Caco-2 (cell line): Measurements from ENCODE around the gene KRT37. TPM values are rescaled to one million over a fixed set of nuclear protein-coding genes. Genes with fewer than 3 reads are reported as not detected.

Source experiments
- BruUV-seq: library from RNA; stranded (reverse); fragments of 400-500 nt; replicated peaks from 2 replicates; lab custom pipeline; 2021; lab: Mats Ljungman, UMichigan
- CTCF ChIA-PET: fragments of 300-600 bp; sonication (Branson Sonifier 250); formaldehyde crosslinking; loops from one replicate; lab custom pipeline; 2022; ENCODE audit warnings: antibody characterized with exemption; lab: Charles Lee
- POLR2A ChIA-PET: fragments of 300-600 bp; sonication (Branson Sonifier 250); formaldehyde crosslinking; loops from one replicate; lab custom pipeline; 2022; ENCODE audit warnings: antibody characterized with exemption; lab: Charles Lee
- DNase-seq, 2 experiments: peaks; one replicate each; pipeline versions ENCODE4 v3.0.0 to v3.0.0-alpha.2; 2020 to 2022
- H3K27me3 ChIP-seq: replicated peaks from 2 replicates; pipeline ENCODE4 v1.6.0; 2011; ENCODE audit warnings: low read length; ENCODE audit not compliant: control insufficient read depth, insufficient read depth
- H3K36me3 ChIP-seq: 2 replicates; pipeline ENCODE4 v1.5.1; 2011; ENCODE audit warnings: low read length; ENCODE audit not compliant: control insufficient read depth, insufficient read depth
- H3K4me1 ChIP-seq: fragments of 250-450 bp; sonication (Bioruptor Pico); 2 replicates; pipeline ENCODE4 v1.5.1; 2020; ENCODE audit warnings: mild to moderate bottlenecking
- H3K4me3 ChIP-seq: 2 replicates; pipeline ENCODE4 v1.5.1; 2011; ENCODE audit warnings: low read depth, mild to moderate bottlenecking, control low read depth, low read length
- H3K9me3 ChIP-seq: fragments of 250-450 bp; sonication (Bioruptor Pico); 2 replicates; pipeline ENCODE4 v1.5.1; 2020; ENCODE audit warnings: mild to moderate bottlenecking, moderate library complexity
- H3K27ac Mint-ChIP-seq: one replicate; pipeline ENCODE4 v1.8.0; 2022; ENCODE audit warnings: mixed read lengths; ENCODE audit not compliant: unreplicated experiment
- H3K27me3 Mint-ChIP-seq: one replicate; pipeline ENCODE4 v1.8.0; 2022; ENCODE audit warnings: mixed read lengths; ENCODE audit not compliant: insufficient read depth, unreplicated experiment
- H3K36me3 Mint-ChIP-seq: one replicate; pipeline ENCODE4 v1.8.0; 2022; ENCODE audit warnings: mild to moderate bottlenecking, mixed read lengths; ENCODE audit not compliant: insufficient read depth, unreplicated experiment
- H3K4me1 Mint-ChIP-seq: one replicate; pipeline ENCODE4 v1.8.0; 2022; ENCODE audit warnings: low read depth, mixed read lengths; ENCODE audit not compliant: unreplicated experiment
- H3K4me3 Mint-ChIP-seq: one replicate; pipeline ENCODE4 v1.8.0; 2022; ENCODE audit warnings: mild to moderate bottlenecking, moderate library complexity, mixed read lengths; ENCODE audit not compliant: unreplicated experiment
- H3K9me3 Mint-ChIP-seq: one replicate; pipeline ENCODE4 v1.8.0; 2022; ENCODE audit warnings: mixed read lengths; ENCODE audit not compliant: unreplicated experiment
- CTCF ChIP-seq, 2 experiments: fragments of 200-600 bp in 1 of 2; IDR thresholded peaks; 1 replicate in 1 of 2; 2 replicates in 1 of 2; pipeline versions ENCODE4 v1.5.1 to v1.8.0; 2011 to 2022; ENCODE audit warnings: antibody characterized with exemption in 1 of 2, control low read depth in 1 of 2, inconsistent platforms in 1 of 2, low read depth in 1 of 2, low read length in 1 of 2, mild to moderate bottlenecking in 1 of 2, moderate library complexity in 1 of 2; ENCODE audit not compliant: insufficient read depth in 1 of 2, severe bottlenecking in 1 of 2, unreplicated experiment in 1 of 2
- intact Hi-C: fragments of 100-400 bp; cut with micrococcal nuclease; formaldehyde crosslinking; loops from one replicate; pipeline ENCODE4 v1.10.0; 2022; ENCODE audit not compliant: unreplicated experiment
- total RNA-seq: library from RNA; stranded (reverse); gene quantifications from 2 replicates; pipeline ENCODE4 v1.2.3, GENCODE V29; 2022

Gene KRT37
- total RNA-seq, 1 experiment from 2014 or later = not detected

DNA sequence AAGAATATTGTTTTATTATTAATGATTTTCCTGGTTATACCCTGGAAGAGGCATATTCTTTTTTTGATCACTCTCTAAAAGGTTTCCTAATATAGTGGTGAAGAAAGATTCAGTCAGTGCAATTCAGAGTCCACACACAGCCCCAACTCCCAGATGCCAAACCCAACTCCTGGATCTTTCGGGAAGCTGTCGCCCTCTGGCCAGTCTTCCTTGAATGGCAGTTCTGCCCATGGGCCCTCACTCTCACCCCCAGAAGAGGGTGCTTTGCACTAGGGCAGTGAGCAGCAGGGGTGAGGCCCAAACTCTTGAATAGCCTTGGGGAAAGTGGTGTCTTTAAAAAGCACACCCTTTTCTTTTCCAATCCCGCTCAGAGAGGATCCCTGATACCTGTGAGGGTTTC lies 31.8 kb upstream of the KRT37 start:
- ChIA-PET POLR2A (no interaction called here), CTCF (no interaction called here)
- TF ChIP-seq CTCF (IDR thresholded peaks at IDR 0.05; ENCODE audit: insufficient read depth in 1 of 2, low read depth in 1 of 2, low read length in 1 of 2, severe bottlenecking in 1 of 2, unreplicated experiment in 1 of 2) = peak in 1 of 2 experiments; percentile 8
- intact Hi-C loops = no loop called here
- no TSS peak for BruUV-seq
- Histone ChIP-seq H3K9me3 (peaks cover 7% of the 10 kb centered on the region; the same call in 1 of the 2 replicates), H3K36me3 (no peaks in the 10 kb centered on the region), H3K4me1 (no peaks in the 10 kb centered on the region), H3K4me3 (no peak overlapping the region), H3K27me3 (no peaks in the 10 kb centered on the region)
- DNase-seq = no peak
- H3K9me3 Mint-ChIP-seq = peaks cover 7% of the 10 kb centered on the region
- no peak overlapping the region for H3K4me3 Mint-ChIP-seq
- H3K36me3 Mint-ChIP-seq = no peaks in the 10 kb centered on the region
- no peaks in the 10 kb centered on the region for H3K27me3 Mint-ChIP-seq
- H3K27ac Mint-ChIP-seq = no peak overlapping the region
- H3K4me1 Mint-ChIP-seq = peaks cover 3% of the 10 kb centered on the region

GRCh38 chr17:41455236-41455635 lies 30.9 kb upstream of the KRT37 start:
- Histone ChIP-seq H3K4me1 (no peaks in the 10 kb centered on the region), H3K9me3 (peaks cover 8% of the 10 kb centered on the region; the same call in 1 of the 2 replicates), H3K27me3 (no peaks in the 10 kb centered on the region), H3K36me3 (no peaks in the 10 kb centered on the region), H3K4me3 (no peak overlapping the region)
- Mint-ChIP-seq H3K36me3 (no peaks in the 10 kb centered on the region), H3K4me1 (peaks cover 6% of the 10 kb centered on the region), H3K27ac (no peak overlapping the region), H3K4me3 (no peak overlapping the region), H3K27me3 (no peaks in the 10 kb centered on the region), H3K9me3 (peaks cover 17% of the 10 kb centered on the region)
- intact Hi-C loops = no loop called here
- BruUV-seq = no TSS peak
- POLR2A ChIA-PET = no interaction called here
- CTCF ChIA-PET = no interaction called here
- no peak for DNase-seq
- no peak for TF ChIP-seq CTCF (IDR thresholded peaks at IDR 0.05; ENCODE audit: insufficient read depth in 1 of 2, low read depth in 1 of 2, low read length in 1 of 2, severe bottlenecking in 1 of 2, unreplicated experiment in 1 of 2)

DNA sequence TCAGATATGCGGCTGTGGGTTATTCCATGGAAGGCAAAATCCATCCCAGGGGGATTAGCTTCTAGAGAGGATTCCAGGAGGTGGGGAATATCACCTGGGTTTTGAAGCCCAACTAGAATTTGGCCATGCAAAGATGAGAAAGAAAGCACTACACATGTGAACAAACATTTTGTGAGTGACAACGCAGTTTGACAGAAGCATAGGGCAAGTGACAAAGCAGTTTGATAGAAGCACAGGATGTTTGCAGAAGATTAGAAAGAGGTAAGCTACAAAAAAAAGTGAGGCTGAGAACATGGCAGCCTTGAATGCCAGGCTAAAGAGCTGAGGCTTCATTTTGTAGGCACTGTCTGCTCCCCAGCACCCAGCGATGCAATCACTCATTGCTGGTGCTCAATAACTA lies 28.7 kb upstream of the KRT37 start:
- intact Hi-C loops = no loop called here
- BruUV-seq = no TSS peak
- H3K27me3 Mint-ChIP-seq = no peaks in the 10 kb centered on the region
- TF ChIP-seq CTCF (IDR thresholded peaks at IDR 0.05; ENCODE audit: insufficient read depth in 1 of 2, low read depth in 1 of 2, low read length in 1 of 2, severe bottlenecking in 1 of 2, unreplicated experiment in 1 of 2) = no peak
- H3K27ac Mint-ChIP-seq = no peak overlapping the region
- Histone ChIP-seq H3K36me3 (no peaks in the 10 kb centered on the region), H3K4me1 (no peaks in the 10 kb centered on the region), H3K4me3 (no peak overlapping the region), H3K9me3 (peaks cover 8% of the 10 kb centered on the region; the same call in 1 of the 2 replicates), H3K27me3 (no peaks in the 10 kb centered on the region)
- H3K4me3 Mint-ChIP-seq = no peak overlapping the region
- H3K4me1 Mint-ChIP-seq = peaks cover 6% of the 10 kb centered on the region
- H3K36me3 Mint-ChIP-seq = no peaks in the 10 kb centered on the region
- ChIA-PET POLR2A (no interaction called here), CTCF (no interaction called here)
- no peak for DNase-seq
- peaks cover 25% of the 10 kb centered on the region for H3K9me3 Mint-ChIP-seq
